ENCODE measurements around the gene CCDC33.

- TF ChIP-seq CTCF (IDR thresholded peaks at IDR 0.05) (no peak), POLR2AphosphoS5 (IDR thresholded peaks at IDR 0.05) (no peak)
These were observed 4.9 kb downstream of the CCDC33 start for GRCh38 chr15:74240897-74241614.
